Stimulated activated CD8-positive, alpha-beta memory T cell treated with anti-CD3 and anti-CD28 coated beads, Interleukin-15, amount 100 ng/mL, for 1 hour (primary cell): Measurements from ENCODE around the gene GBGT1.

Experiments
- DNase-seq: peaks from one replicate; pipeline ENCODE4 v3.0.0-alpha.2; 2020; ENCODE audit warnings: low read depth

GBGT1 gene

DNA sequence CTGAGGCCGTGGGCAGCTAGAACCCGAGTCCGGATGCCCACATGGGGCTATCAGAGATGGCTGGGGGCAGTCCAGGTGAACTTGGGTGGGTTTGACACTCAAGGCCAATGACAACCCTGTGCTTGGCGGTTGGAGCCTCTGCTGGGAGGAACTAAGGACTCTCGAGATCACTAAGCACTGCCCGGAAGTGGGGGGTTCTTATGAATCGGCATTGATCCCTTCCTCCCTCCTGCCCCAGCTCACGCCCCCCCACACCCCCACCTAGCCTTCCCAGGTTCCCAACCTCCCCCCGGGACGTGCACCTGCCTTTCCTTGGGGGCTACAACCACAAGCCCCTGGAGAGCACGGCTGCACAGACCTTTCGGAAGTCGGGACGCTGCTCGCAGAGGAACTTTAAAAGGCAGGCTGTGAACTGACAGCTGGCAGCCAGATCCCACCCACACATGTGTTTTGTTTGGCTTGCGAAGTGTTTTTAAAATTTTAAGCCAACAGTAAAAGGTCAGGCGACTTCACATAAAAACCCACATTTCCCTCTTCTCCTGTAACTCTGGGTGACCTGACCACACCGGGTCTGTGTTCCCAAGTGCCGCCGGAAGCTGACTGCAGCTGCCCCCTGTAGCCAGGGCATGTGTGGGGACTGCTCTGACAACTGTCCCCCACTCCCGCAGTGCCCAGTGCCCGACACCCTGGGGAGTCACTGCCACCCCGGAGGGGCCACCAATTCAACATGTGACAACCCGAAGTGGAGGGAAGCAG is 37.6 kb downstream of the GBGT1 start:
- DNase-seq = no peak

DNA sequence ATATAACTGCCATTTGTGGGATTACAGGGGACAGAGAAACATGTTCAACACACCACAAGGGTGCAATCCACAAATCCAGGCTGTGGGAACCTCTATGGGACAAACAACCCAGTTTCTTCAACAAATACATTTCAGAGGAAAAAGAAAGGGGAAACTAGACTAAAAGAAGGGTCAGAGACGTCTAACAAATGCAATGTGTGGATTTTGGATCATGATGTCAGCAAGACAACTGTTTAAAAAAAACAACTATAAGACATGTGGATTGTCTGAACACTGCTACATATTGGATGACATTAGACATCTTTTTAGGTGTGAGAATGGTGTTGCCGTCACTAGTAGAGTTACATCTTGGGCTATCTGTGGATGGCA is 38.8 kb downstream of the GBGT1 start:
- DNase-seq = no peak

DNA sequence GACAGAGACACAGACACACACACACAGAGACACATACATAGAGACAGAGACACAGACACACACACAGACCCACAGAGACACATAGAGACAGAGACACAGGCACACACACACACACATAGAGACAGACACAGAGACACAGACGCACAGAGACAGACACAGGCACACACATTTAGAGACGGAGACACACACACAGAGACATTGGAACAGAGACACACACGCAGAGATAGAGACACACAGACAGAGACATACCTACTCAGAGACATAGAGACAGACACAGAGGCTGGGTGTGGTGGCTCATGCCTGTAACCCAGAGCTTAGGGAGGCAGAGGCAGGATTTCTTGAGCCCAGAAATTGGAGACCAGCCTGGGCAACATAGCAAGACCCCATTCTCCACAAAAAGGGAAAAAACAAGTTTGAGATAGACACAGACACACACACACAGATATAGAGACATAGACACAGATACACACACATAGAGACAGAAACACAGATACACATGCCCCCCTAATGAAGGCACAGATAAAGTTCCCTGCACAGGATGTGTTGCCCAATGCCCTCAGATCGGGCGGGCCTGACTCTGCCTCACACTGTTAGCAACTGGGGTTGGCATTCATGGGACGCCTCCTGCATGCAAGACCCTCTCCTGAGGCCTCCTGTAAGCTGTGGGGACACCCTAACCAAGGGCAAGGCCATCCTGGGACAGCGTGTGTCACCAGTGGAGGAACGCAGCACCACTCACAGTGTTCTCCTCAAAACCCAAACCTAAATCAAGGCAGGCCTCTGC is 39.4 kb downstream of the GBGT1 start:
- no peak for DNase-seq

DNA sequence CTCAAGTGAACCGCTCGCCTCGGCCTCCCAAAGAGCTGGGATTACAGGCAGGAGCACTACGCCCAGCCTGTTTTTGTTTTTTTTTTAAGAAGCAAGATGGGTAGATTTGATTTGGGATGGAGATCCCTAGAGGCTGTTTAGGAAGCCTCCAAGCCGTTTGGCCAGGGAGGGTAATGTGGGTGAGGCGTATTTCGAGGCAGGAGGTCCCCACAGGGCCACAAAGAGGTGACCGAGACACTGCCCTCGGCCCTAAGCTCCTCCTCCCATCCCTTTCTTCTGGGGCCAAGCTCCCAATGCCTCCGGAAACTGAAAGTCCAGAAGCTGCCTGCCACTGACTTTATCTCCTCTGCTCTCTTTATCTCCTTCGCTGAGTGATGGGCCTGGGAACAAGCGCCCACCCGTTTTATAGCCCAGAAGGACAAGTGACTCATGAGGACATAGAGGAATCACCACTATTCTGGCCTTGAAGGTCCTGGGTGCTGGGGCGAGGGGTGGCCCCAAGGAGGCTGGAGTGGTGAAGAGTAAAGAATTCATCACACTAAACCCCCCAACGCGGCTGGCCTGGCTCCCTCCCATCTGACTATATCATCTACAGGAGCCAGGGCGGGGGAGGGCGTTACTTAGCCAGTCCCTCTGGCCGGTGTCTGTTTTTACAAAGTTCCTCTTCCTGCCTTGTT is 40.6 kb downstream of the GBGT1 start:
- DNase-seq = no peak

- no peak for DNase-seq
Measured at GRCh38 chr9:133122605-133122934, 41.1 kb downstream of the GBGT1 start.

DNA sequence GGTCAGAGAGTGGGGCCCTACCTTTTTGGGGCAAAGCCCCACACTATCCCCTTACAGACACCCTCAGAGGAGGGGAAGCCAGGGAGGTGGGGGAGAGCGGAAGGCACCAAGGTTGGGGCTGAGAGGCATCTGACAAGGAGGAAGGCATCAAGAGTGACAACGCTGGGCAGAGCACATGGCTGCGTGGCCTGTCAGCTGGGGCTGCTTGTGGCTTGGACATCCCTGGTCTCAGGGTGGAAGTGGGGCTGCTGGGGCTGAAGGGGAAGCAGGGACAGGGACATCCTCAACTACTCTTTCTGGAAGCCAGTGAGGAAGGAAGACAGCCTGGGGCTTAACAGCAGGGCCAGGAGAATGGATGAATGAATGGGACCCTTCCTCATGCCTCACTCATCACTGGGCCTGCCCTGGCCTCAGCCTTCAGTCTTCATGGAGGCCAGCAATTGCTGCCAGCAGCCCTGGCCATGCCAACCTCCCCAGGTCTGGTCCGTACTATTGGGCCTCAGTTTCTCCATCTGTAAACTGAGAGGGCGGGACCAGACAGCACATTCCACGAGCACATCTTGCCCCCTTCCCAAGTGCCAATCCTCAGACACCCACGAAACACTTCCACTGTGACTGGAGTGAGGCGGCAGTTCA is 41.7 kb downstream of the GBGT1 start:
- DNase-seq = no peak

GRCh38 chr9:133121198-133121914 is 42.4 kb downstream of the GBGT1 start, which contains the start of gene RALGDS:
RALGDS (minus strand) TSS chr9:133121240; CDS start chr9:133121154, 86 bp downstream.
- peak; percentile 89 for DNase-seq

GRCh38 chr9:133120501-133121197 is 43.1 kb downstream of the GBGT1 start:
- no peak for DNase-seq

DNA sequence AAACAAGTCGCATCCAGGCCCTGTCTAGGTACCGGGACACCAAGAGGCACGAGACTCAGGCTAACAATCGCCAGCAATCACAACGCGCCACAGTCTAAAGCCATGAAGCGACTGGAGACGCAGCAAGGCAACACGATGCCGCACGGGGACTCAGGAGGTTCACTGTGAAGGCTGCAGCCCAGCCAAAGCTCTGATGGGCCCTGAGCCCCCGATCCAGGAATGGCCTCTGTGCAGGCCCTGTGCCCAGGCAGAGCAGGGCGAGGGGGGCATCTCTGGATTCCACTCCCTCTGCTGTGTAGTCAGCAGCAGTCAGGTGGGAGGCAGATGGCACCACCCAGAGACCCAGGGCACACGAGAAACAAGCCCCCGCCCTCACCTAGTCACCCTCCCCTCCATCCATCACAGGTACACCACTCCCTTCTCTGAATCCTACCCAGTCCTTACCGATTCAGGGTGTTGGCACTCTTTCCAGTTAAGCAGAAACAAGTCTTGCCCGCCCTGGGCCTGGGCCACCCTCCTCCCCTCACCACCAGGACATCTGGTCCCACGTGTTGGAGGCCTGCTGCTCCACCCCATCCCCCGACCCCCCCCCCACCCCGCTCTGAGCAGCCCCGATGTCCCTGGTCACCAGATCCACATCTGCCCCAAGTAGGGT is 43.7 kb downstream of the GBGT1 start:
- no peak for DNase-seq

DNA sequence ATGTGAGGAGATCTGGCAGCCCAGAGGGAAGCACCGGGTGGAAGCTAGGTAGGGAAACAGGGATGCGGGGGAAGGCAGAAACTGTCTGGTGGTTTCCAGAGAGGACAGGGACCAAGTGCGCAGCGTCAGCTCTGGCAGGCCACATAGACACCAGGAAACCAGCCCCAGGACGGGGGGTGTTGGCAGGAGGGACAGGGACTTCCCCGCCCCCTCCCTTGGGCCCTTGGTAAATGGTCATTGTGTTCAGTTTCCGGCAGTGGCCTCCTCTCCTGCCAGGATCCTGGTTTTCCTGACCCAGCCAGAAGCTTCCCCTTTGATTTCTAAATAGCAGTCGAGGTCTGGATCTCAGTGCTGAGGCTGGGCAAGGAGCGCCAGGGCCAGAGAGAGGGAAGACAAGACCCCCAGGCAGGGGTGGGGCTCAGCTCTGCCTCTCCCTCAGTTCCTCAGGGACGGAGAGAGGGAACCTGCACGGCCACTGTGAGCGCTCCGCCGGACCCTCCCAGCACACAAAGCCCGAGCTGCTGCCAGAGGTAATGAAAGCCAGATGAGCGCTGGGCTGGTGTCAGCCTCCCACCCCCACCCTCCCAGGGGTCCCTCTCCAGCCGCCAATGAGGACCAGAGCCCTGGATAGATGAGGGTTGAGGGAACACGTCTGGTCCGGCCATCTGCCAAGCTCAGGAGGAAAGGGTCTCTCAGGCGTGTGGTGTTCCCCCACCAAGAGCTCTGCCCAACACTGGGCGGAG is 44.4 kb downstream of the GBGT1 start:
- no peak for DNase-seq

- DNase-seq = no peak
Measured at GRCh38 chr9:133118568-133118967, 45.1 kb downstream of the GBGT1 start.

DNA sequence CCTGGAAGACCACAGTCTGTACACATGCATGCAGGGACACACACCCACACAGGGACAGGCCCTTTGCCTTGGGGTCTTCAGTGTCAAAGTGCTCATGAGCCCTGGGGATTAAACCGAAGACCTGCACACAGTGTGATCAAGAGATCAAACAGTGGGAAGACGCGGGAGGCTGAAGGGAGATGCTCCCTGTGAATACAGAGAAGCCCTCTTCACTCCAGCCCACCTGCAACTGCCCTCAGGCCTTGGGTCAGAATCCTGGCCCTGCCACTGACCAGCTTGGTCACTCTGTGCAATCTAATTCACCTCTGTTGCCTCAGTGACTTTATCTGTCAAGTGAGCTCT is 45.6 kb downstream of the GBGT1 start:
- no peak for DNase-seq

DNA sequence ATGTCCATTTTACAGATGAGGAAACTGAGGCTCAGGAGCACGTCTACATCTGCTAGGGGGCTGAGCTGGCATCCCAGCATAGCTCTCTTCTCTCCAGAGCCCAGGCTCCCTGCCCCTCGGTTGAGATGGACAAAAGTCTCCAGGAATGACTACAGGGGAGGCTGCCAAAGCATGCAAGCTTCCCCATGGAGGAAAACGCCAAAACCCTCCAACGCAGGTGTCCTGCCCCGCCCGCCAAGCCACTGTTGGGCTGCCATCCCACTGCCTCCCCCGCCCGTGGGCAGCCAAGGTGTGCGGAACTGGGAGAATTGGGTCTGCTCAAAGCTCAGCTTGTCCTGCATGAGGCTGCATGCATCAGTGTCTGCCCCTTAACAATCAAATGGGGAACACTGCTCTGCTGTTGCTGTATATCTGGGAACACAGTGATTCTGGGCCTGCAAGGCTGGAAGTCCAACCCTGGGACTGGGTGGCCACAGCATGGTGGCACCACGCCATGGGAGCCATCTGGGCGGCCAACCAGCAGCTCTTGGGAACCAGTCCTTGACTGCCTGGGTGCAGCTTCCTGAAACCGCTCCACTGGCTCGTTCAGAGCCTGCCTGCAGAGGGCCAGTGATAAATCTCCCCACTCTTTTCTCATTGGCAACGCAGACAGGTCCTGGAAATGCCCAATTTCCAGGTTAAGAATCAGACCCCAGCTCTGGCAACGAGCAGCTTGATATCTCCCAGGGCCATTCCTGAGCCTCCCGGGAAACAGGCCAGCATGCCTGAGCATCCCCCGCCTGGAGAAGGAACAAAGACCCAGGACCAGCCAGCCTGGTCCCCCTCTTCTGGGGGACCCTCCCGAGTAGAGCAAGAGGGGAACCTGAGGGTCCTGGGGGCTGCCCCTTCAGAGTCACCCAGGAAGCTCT is 46.2 kb downstream of the GBGT1 start:
- no peak for DNase-seq

DNA sequence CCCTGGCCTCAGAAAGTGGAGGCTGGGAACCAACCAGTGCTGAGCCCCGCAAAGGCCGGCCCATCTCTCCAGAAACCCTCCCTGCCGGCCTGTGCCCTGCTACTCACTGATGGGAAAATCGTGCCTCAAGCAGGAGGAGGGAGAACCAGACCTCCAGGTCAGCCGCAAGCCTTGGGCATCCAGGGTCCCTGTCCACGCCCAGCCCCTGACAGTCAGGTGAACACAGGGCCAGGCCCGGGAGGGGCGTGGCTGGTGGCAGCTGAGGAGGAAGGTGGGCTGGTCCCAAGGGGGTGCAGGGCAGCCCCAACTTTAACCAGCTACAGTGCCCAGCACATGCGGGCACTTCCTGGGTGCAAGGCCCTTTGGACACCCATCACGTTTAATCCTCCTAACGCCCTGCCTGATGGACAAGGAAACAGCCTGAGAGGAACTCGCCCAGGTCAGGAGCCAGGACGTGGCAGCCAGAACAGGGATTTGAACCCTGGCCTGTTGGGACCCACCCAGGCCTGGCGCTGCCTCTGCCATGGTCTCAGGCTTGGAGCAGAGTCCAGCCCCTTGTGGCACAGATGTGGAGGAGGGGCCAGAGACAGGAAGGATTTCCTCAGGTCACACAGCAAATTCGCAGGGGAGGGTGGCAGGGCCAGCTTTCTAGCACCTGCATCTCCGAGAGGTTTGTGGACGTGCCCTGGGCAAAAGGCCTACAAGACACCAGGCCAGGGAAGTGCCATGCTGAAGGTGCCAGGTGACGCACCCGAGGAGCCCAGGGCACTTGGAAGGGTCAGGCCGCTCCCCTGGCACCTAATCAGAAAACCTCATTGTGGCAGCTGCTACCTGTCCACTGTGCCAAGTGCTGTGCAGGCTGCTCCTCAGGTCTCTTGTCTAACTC is 47.1 kb downstream of the GBGT1 start:
- DNase-seq = no peak

DNA sequence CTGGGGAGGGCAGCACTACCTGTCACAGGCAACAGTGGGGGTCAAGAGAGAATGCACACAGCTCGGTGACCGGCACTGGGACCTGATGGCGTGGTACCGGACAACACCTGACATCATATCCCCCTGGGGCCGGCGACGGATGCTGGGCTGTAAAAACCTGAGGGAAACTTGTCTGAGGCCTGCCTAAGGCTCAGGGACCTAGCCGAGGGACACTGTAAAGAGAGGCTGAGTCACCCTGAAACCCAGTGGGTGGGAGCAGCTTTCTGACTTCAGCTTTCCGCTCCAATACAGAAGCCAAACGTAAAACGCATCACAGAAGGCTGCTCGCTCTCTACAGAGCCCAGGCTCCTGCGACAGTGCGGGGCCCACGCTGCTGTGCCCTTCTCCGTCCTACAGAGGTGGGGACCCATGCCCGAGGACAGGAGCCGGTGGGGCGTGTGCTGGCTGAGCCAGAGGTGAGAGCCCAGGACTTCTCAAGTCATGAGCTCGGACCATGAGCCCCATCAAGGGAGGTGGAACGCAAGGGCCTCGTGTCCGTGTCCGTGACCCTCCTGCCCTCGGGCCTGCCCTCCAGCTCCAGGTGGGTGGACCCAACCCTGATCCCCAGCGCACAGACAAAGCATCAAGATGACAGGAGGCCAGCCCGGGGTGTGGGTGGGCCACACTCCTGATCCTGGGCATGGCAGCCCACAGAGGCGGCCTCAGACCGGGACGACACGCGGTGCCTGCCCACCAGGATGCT is 47.9 kb downstream of the GBGT1 start:
- DNase-seq = no peak

DNA sequence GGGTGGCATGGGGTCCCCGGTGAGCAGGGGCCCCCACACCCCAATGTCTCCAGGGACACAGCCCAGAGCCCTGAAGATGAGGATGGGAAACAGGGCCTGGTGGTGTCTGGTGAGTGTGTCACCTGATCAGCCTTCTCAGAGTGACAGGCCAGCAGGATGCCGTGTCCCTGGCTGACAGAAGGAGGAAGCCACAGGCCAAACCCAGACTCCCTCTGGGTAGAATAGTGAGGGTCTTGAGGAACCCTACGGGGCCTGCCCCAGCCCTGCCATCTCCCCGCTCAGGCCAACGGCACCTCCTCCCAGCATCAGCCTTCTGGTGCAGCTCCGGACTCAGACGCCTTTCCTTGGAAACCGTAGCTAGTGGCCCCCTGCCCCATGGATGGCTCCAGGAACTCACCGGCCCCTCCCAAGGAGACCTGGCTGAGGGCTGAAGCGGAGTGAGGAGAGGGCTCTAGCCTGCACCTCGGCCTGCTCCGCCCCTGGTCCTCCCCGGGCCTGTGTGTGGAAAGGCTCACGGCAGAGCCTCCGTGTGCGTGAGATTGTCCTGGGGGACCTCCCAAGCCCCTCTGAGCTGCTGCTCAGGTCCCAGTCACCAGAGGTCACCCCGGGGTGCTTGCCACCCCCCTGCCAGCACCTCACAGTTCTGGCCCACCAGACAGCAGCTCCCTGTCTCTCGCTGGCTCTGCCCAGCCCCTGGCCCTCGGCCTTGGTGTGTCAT is 48.7 kb downstream of the GBGT1 start:
- no peak for DNase-seq
